Endothelial cell of umbilical vein (primary cell): Measurements from ENCODE around the gene PTGES.

Experiments used
- EZH2 ChIP-seq: IDR thresholded peaks from 2 replicates; pipeline ENCODE4 v1.6.1; 2012; ENCODE audit warnings: borderline replicate concordance, low read depth, mild to moderate bottlenecking, moderate library complexity, low read length, inconsistent platforms; ENCODE audit not compliant: severe bottlenecking
- GATA2 ChIP-seq: IDR thresholded peaks from 2 replicates; pipeline ENCODE4 v1.7.0; 2011; ENCODE audit warnings: low read depth, mild to moderate bottlenecking, moderate library complexity, mixed read lengths, low read length; ENCODE audit not compliant: insufficient read length, insufficient read depth
- JUN ChIP-seq: IDR thresholded peaks from 2 replicates; pipeline ENCODE4 v1.6.1; 2011; ENCODE audit warnings: borderline replicate concordance, low read depth; ENCODE audit not compliant: insufficient read length, insufficient read depth
- POLR2AphosphoS5 ChIP-seq: IDR thresholded peaks from 2 replicates; pipeline ENCODE4 v1.6.1; 2012; ENCODE audit warnings: low read depth, mild to moderate bottlenecking, control low read depth, low read length, moderate library complexity; ENCODE audit not compliant: insufficient read depth
- TF ChIP-seq, protein P1 (sequence below), 2 donors: IDR thresholded peaks; 1 replicate in 1 of 2; 2 replicates in 1 of 2; pipeline ENCODE4 v1.5.1; 2011; ENCODE audit warnings: low read length in 2 of 2, mild to moderate bottlenecking in 2 of 2, moderate library complexity in 2 of 2, control low read depth in 1 of 2, inconsistent platforms in 1 of 2, low read depth in 1 of 2; ENCODE audit not compliant: insufficient read depth in 1 of 2; ENCODE audit errors: extremely low read depth in 1 of 2
- TF ChIP-seq, protein P2 (sequence below): IDR thresholded peaks from 2 replicates; pipeline ENCODE4 v1.6.1; 2011; ENCODE audit not compliant: insufficient read depth, insufficient read length

DNA sequence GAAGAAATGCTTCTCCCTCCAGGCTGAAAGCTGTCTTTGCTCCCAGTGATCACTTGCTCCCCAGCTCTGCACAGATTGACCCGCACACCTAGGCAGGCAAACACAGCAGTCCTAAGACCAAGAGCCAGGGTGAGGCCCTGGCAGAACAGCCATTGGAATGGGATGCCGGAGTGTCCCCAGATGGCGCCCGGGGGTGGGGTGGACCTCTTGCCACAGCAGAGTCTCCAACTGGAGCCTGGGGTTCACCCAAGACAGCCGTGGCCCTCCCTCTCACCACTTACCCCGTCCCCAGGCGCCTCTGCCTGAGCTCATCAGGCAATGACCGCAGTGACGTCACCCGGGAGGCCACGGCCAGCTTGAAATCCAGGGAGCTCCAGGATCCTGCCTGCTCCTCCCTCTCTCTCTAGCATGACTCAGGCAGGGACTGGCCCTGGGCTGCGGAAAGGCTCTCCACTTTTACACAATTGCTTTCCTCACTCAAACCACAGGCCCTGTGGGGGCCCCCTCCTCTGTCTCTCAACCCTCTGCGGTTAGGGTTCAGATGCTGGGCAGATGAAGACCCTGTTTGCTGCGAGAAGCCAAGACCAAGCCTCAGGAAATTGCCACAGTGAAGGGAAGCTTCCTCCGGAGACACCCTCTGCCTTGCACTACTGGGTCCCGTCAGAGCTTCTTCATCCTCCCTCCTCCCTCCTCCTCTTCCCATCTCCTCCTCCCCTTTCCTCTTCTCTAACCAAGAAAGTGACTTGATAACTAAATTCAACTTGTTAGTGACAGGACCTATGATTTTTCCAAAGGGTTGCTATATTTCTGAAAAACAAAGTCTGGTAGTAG, 24.3 kb upstream of the PTGES start:
- peak; percentile 74 for TF ChIP-seq GATA2
- no peak for TF ChIP-seq EZH2
- TF ChIP-seq, protein P1, sequence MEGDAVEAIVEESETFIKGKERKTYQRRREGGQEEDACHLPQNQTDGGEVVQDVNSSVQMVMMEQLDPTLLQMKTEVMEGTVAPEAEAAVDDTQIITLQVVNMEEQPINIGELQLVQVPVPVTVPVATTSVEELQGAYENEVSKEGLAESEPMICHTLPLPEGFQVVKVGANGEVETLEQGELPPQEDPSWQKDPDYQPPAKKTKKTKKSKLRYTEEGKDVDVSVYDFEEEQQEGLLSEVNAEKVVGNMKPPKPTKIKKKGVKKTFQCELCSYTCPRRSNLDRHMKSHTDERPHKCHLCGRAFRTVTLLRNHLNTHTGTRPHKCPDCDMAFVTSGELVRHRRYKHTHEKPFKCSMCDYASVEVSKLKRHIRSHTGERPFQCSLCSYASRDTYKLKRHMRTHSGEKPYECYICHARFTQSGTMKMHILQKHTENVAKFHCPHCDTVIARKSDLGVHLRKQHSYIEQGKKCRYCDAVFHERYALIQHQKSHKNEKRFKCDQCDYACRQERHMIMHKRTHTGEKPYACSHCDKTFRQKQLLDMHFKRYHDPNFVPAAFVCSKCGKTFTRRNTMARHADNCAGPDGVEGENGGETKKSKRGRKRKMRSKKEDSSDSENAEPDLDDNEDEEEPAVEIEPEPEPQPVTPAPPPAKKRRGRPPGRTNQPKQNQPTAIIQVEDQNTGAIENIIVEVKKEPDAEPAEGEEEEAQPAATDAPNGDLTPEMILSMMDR (IDR thresholded peaks at IDR 0.05; ENCODE audit: extremely low read depth in 1 of 2, insufficient read depth in 1 of 2, low read depth in 1 of 2, low read length in 2 of 2), result no peak
- TF ChIP-seq POLR2AphosphoS5, result no peak
- TF ChIP-seq, protein P2, sequence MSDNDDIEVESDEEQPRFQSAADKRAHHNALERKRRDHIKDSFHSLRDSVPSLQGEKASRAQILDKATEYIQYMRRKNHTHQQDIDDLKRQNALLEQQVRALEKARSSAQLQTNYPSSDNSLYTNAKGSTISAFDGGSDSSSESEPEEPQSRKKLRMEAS, result no peak
- TF ChIP-seq JUN, result peak; percentile 62
